Astrocyte (in vitro differentiated cells and primary cell): ENCODE data around the gene APEX1. TPM values are rescaled to one million over a fixed set of nuclear protein-coding genes. Genes with fewer than 3 reads are reported as not detected.
"Not testable (repeated sequence)": the region's sequence is repeated elsewhere in the genome, so short reads cannot be mapped to it uniquely, and the experiment has no call there.

Experiments
- DNase-seq: peaks from one replicate; pipeline ENCODE4 v3.0.0-alpha.2; 2010; ENCODE audit warnings: low read depth
- FAIRE-seq: peaks from 2 replicates; lab custom pipeline; 2011; peaks lifted over from hg19 to GRCh38; lab: Jason Lieb, UNC
- H2AFZ ChIP-seq: 2 replicates; pipeline ENCODE4 v1.6.0; 2012; ENCODE audit warnings: low read depth, low read length, inconsistent platforms
- H3K27ac ChIP-seq: 2 replicates; pipeline ENCODE4 v1.5.1; 2011; ENCODE audit warnings: low read depth, low read length, inconsistent platforms
- H3K27me3 ChIP-seq: 2 replicates; pipeline ENCODE4 v1.6.0; 2011; ENCODE audit warnings: low read length, inconsistent platforms; ENCODE audit not compliant: insufficient read depth
- H3K36me3 ChIP-seq: 2 replicates; pipeline ENCODE4 v1.5.1; 2011; ENCODE audit warnings: low read length, inconsistent platforms; ENCODE audit not compliant: insufficient read depth
- H3K4me1 ChIP-seq: 2 replicates; pipeline ENCODE4 v1.5.1; 2011; ENCODE audit warnings: low read length, inconsistent platforms; ENCODE audit not compliant: insufficient read depth
- H3K4me2 ChIP-seq: 2 replicates; pipeline ENCODE4 v1.6.0; 2012; ENCODE audit warnings: low read length, inconsistent platforms
- H3K4me3 ChIP-seq: 2 replicates; pipeline ENCODE4 v1.5.1; 2011; ENCODE audit warnings: low read depth, mild to moderate bottlenecking, low read length, inconsistent platforms; ENCODE audit not compliant: insufficient read depth
- H3K79me2 ChIP-seq: 2 replicates; pipeline ENCODE4 v1.6.0; 2012; ENCODE audit warnings: mild to moderate bottlenecking, low read length, inconsistent platforms; ENCODE audit not compliant: insufficient read depth
- H3K9ac ChIP-seq: 2 replicates; pipeline ENCODE4 v1.6.0; 2012; ENCODE audit warnings: mild to moderate bottlenecking, low read length, inconsistent platforms
- H3K9me3 ChIP-seq: 2 replicates; pipeline ENCODE4 v1.5.1; 2012; ENCODE audit warnings: low read depth, mild to moderate bottlenecking, low read length, inconsistent platforms; ENCODE audit not compliant: insufficient read depth
- H4K20me1 ChIP-seq: 2 replicates; pipeline ENCODE4 v1.6.0; 2012; ENCODE audit warnings: low read length, inconsistent platforms; ENCODE audit not compliant: insufficient read depth
- H3K27ac Mint-ChIP-seq: one replicate; pipeline ENCODE4 v1.8.0; 2021; ENCODE audit warnings: mild to moderate bottlenecking, mixed read lengths; ENCODE audit not compliant: unreplicated experiment
- H3K27me3 Mint-ChIP-seq: one replicate; pipeline ENCODE4 v1.8.0; 2021; ENCODE audit warnings: low read depth, mixed read lengths; ENCODE audit not compliant: unreplicated experiment
- H3K36me3 Mint-ChIP-seq: one replicate; pipeline ENCODE4 v1.8.0; 2021; ENCODE audit warnings: low read depth, mixed read lengths; ENCODE audit not compliant: unreplicated experiment
- H3K4me1 Mint-ChIP-seq: one replicate; pipeline ENCODE4 v1.8.0; 2021; ENCODE audit warnings: low read depth, mixed read lengths; ENCODE audit not compliant: unreplicated experiment
- H3K4me3 Mint-ChIP-seq: one replicate; pipeline ENCODE4 v1.8.0; 2021; ENCODE audit warnings: mild to moderate bottlenecking, moderate library complexity, mixed read lengths; ENCODE audit not compliant: unreplicated experiment
- H3K9me3 Mint-ChIP-seq: one replicate; pipeline ENCODE4 v1.8.0; 2021; ENCODE audit warnings: mild to moderate bottlenecking, mixed read lengths; ENCODE audit not compliant: unreplicated experiment
- CTCF ChIP-seq: IDR thresholded peaks from 2 replicates; pipeline ENCODE4 v1.5.1; 2011; ENCODE audit warnings: low read depth, mild to moderate bottlenecking, inconsistent platforms, low read length, moderate library complexity; ENCODE audit not compliant: insufficient read depth
- EZH2 ChIP-seq: IDR thresholded peaks from 2 replicates; pipeline ENCODE4 v1.6.1; 2012; ENCODE audit warnings: mild to moderate bottlenecking, low read length, inconsistent platforms; ENCODE audit not compliant: insufficient read depth
- total RNA-seq: library from RNA; stranded (reverse); gene quantifications from 2 replicates; pipeline ENCODE4 v1.2.1, GENCODE V29; 2021

APEX1 gene
- total RNA-seq, 1 donor from 2014 or later = 142 TPM

GRCh38 chr14:20440465-20440864 lies 14.6 kb upstream of the APEX1 start:
- FAIRE-seq (no peak), DNase-seq (no peak)
- Mint-ChIP-seq H3K36me3 (peaks cover 7% of the 10 kb centered on the region), H3K9me3 (no peaks in the 10 kb centered on the region), H3K4me3 (no peak overlapping the region), H3K4me1 (no peaks in the 10 kb centered on the region), H3K27me3 (peaks cover 28% of the 10 kb centered on the region), H3K27ac (no peak overlapping the region)
- no peak for TF ChIP-seq CTCF
- no peak for TF ChIP-seq EZH2
- H3K27me3 ChIP-seq = no peaks in the 10 kb centered on the region
- H4K20me1 ChIP-seq = no peaks in the 10 kb centered on the region
- H3K4me3 ChIP-seq = no peak overlapping the region
- H2AFZ ChIP-seq = no peak overlapping the region
- H3K4me1 ChIP-seq = peaks cover 8% of the 10 kb centered on the region
- H3K4me2 ChIP-seq = no peak overlapping the region
- H3K9me3 ChIP-seq = no peaks in the 10 kb centered on the region
- no peak overlapping the region for H3K9ac ChIP-seq
- H3K36me3 ChIP-seq = peaks cover under 1% of the 10 kb centered on the region
- H3K79me2 ChIP-seq = no peaks in the 10 kb centered on the region
- H3K27ac ChIP-seq = no peak overlapping the region

- Histone ChIP-seq H3K4me1 (peaks cover 5% of the 10 kb centered on the region), H3K9me3 (no peaks in the 10 kb centered on the region), H3K36me3 (peaks cover 4% of the 10 kb centered on the region), H3K27me3 (no peaks in the 10 kb centered on the region), H2AFZ (no peak overlapping the region), H3K9ac (no peak overlapping the region), H3K79me2 (no peaks in the 10 kb centered on the region), H3K27ac (no peak overlapping the region), H4K20me1 (no peaks in the 10 kb centered on the region), H3K4me2 (no peak overlapping the region), H3K4me3 (no peak overlapping the region)
- Mint-ChIP-seq H3K4me1 (no peaks in the 10 kb centered on the region), H3K27ac (no peak overlapping the region), H3K4me3 (no peak overlapping the region), H3K36me3 (peaks cover 7% of the 10 kb centered on the region), H3K27me3 (peaks cover 24% of the 10 kb centered on the region), H3K9me3 (no peaks in the 10 kb centered on the region)
- no peak for TF ChIP-seq EZH2
- FAIRE-seq (no peak), DNase-seq (no peak)
These were observed 14.1 kb upstream of the APEX1 start for GRCh38 chr14:20440882-20441281.

DNA sequence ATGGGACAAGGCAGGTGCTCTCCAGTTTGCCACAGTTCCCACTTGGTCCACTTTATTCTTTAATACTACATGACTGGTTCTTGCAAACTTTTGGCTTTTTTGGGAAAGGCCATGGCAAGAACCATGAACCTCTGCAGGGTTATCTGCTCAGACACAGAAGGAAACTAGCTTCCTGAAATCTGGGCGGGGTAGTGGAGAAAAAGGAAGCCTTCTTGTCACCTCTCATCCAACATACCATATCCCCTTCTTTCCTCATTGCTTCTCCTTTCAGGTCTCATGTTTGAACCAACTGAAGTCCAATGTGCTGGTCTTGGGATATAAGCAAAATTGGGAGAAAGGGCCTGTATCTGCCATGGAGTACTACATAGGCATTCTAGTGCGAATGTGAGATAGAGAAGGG lies 13.6 kb upstream of the APEX1 start:
- H3K4me2 ChIP-seq = no peak overlapping the region
- FAIRE-seq = no peak
- no peak overlapping the region for H3K27ac Mint-ChIP-seq
- no peak overlapping the region for H2AFZ ChIP-seq
- peaks cover 10% of the 10 kb centered on the region for H3K36me3 ChIP-seq
- H3K9me3 ChIP-seq = no peaks in the 10 kb centered on the region
- no peaks in the 10 kb centered on the region for H4K20me1 ChIP-seq
- H3K9me3 Mint-ChIP-seq = no peaks in the 10 kb centered on the region
- H3K79me2 ChIP-seq = no peaks in the 10 kb centered on the region
- H3K4me3 Mint-ChIP-seq = no peak overlapping the region
- no peak overlapping the region for H3K27ac ChIP-seq
- TF ChIP-seq EZH2 (no peak), CTCF (no peak)
- no peak for DNase-seq
- no peaks in the 10 kb centered on the region for H3K4me1 ChIP-seq
- H3K4me3 ChIP-seq = no peak overlapping the region
- H3K27me3 ChIP-seq = no peaks in the 10 kb centered on the region
- peaks cover 21% of the 10 kb centered on the region for H3K27me3 Mint-ChIP-seq
- no peak overlapping the region for H3K9ac ChIP-seq
- H3K36me3 Mint-ChIP-seq = peaks cover 7% of the 10 kb centered on the region
- no peaks in the 10 kb centered on the region for H3K4me1 Mint-ChIP-seq

GRCh38 chr14:20443650-20444049 lies 11.4 kb upstream of the APEX1 start:
- H2AFZ ChIP-seq, H3K9me3 ChIP-seq, H3K4me3 Mint-ChIP-seq, DNase-seq, H4K20me1 ChIP-seq, H3K27ac ChIP-seq, H3K27me3 ChIP-seq, FAIRE-seq, H3K4me1 Mint-ChIP-seq, H3K79me2 ChIP-seq, H3K9me3 Mint-ChIP-seq, H3K9ac ChIP-seq, H3K4me1 ChIP-seq, H3K27ac Mint-ChIP-seq, H3K4me3 ChIP-seq, H3K4me2 ChIP-seq: not testable (repeated sequence)
- Mint-ChIP-seq H3K36me3 (peaks cover 20% of the 10 kb centered on the region), H3K27me3 (peaks cover 12% of the 10 kb centered on the region)
- H3K36me3 ChIP-seq = peaks cover 31% of the 10 kb centered on the region
